GM12872 (cell line): ENCODE results near the gene TMA7.
A peak's percentile ranks its signal among the peaks of the same experiment; 100 is the strongest.

Experiments
- TF ChIP-seq, protein P1 (sequence below): IDR thresholded peaks from 3 replicates; pipeline ENCODE4 v1.5.1; 2011; ENCODE audit warnings: low read depth, mild to moderate bottlenecking, low read length, moderate library complexity; ENCODE audit not compliant: insufficient read depth

Gene TMA7

DNA sequence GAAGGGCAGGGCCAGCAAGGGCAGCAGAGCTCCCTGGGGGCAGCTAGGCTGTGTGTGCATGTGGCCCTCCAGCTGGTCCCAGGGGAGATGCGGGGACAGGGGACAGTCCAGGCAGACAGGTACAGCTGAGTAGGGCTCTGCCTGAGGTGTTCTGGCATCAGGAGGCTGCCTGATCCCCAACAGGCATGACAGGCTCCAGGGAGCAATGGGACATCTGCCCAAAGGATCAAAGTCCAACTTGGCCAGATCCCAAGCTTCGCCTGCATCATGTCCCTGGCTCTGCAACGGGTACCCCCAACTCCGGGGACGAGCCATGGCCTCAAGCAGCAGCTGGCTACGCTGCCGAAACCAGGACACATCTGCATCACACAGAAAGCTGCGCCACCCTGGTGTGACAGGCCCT is 28.3 kb downstream of the TMA7 start:
- TF ChIP-seq, protein P1, sequence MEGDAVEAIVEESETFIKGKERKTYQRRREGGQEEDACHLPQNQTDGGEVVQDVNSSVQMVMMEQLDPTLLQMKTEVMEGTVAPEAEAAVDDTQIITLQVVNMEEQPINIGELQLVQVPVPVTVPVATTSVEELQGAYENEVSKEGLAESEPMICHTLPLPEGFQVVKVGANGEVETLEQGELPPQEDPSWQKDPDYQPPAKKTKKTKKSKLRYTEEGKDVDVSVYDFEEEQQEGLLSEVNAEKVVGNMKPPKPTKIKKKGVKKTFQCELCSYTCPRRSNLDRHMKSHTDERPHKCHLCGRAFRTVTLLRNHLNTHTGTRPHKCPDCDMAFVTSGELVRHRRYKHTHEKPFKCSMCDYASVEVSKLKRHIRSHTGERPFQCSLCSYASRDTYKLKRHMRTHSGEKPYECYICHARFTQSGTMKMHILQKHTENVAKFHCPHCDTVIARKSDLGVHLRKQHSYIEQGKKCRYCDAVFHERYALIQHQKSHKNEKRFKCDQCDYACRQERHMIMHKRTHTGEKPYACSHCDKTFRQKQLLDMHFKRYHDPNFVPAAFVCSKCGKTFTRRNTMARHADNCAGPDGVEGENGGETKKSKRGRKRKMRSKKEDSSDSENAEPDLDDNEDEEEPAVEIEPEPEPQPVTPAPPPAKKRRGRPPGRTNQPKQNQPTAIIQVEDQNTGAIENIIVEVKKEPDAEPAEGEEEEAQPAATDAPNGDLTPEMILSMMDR: no peak

DNA sequence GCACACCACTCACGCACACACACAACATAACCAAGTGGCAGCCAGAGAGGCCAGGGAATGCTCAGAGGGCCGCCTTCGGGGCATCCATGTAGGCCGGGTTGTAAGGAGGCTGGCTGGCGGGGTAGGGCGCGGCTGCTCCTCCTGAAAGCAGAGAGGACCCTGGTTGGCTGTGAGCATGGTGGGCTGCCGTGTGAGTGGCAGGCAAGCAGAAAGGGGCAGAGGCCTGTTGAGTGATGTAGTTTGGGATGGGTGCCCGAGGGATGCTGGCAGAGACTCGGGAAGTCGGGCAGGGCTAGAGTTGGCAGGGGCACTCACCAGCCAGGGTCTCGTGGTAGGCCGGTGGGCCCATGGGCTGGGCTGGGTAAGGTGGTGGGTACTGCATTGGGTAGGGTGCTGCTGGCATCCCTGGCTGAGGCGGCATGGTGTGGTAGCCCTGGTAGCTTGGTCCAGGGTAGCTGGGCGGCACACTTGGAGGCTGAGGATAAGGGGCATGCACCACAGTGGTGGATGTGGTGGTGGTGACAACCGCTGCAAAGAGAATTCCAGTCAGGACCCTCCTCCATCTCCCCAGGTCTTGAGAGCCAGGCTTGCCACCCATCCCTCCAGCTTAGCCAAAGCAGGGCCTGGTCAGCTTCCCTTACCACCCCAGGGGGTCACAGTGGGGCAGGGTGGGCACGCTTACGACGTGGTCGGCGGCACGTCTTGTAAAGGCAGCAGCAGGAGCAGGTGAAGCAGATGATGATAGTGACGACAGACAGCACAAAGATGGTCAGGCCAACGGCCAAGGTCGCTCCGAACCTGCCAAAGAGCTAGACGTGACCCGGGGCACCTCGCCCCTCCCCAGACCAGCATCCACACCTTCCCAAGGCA is 29.2 kb downstream of the TMA7 start:
- TF ChIP-seq, protein P1: no peak

DNA sequence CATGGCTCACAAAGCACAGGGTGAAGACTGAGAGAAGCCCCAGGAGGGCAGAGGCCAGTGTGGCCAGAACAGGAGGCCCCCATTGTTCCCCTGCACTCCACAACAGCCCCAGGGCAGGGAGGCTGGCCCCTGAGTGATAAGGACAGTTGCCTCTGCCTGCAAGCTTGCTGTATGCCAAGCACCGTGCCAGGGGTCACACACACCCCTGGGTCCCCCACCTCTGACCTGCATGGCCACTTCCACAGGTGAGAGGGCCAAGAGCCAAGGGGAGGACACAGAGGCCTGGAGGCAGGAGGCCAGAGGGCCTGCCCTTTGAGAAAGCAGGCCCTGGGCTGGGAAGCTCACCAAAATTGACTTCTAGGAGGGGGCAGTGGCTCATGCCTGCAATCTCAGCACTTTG is 30.2 kb downstream of the TMA7 start:
- TF ChIP-seq, protein P1: no peak

DNA sequence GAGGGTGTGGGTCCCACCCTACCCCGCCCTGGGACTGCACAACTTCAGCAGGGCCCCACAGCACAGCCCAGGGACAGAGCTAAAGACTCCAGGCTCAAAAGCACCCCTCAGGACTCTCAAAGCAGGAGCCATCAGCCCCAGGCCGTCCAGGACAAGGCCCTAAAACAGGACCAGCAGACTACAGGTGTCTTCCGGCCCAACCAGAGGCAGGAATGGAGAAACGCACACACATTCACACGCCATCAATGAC is 32.5 kb downstream of the TMA7 start:
- TF ChIP-seq, protein P1: no peak

DNA sequence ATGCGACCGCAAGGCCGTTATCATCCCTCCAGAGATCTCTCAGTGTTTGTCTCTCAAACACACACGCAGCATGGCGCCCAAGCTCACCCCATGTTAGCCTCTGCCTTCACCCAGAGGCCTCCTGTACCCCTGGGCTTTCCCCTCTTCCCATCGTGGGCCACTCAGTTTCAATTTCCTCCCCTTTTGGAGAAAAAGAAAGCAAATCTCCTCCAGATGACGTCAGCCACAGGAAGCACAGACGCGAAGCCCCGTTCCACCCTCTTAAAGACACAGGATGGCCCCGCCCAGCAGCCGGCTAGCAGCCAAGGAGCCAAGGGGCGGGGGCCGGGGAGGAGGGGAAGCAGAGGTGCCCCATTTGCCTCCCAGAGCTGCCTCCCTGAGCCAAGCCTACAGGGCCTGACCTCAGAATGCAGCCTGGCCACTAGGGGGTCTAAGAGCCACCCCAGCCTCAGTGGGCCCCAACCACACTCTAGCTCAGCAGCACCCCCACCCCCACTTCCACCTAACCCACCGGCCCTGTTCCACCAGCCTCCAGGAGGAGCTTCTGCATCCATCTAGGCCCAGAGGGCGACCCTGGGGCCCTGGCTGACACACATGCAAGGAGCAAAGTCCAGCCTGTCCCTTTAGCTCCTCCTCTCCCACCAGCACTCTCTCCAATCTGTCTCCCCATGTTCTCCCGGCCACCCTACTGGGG is 33.0 kb downstream of the TMA7 start:
- TF ChIP-seq, protein P1: peak; percentile 73

DNA sequence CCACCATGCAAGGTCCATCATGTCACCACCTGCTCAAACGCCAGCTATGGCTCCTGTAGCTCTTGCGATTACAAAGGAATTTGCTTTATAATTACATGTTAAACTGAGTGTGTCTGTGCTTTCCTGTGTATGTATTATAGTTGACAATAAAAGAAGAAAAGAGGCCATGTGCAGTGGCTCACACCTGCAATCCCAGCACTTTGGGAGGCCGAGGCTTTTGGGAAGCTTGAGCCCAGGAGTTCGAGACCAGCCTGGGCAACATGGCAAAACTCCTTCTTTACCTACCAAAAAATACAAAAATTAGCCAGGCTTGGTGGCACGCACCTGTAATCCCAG is 33.5 kb downstream of the TMA7 start:
- TF ChIP-seq, protein P1: no peak

DNA sequence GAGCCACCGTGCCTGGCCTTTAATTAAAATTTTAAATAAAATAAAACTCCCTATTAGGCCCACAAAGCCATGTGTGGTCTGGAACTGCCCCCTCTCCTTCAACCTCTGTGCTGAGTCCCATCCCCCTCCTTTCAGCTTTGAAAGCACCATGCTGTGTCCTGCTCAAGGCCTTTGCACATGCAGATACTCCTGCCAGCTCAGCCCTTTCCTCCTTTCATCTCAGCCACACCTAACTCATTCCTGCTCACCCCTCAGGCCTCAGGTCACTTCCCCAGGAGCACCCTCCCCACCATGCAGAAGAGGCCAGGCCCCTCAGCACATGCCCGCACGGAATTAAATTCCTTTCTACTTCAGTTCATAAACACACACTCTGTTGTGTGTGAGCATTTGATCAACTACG is 34.6 kb downstream of the TMA7 start:
- TF ChIP-seq, protein P1: no peak
